Panc1 (cell line): ENCODE results near the gene SLC25A29. TPM values are rescaled to one million over a fixed set of nuclear protein-coding genes. Genes with fewer than 3 reads are reported as not detected.

ENCODE experiments used
- ATAC-seq: fragments of 200-7000 bp; cut with Tn5 transposase; 2 replicates; pipeline ENCODE4 v1.9.1; 2020; ENCODE audit warnings: mild to moderate bottlenecking, moderate library complexity
- BruUV-seq: library from RNA; stranded (reverse); fragments of 400-500 nt; replicated peaks from 2 replicates; lab custom pipeline; 2021; lab: Mats Ljungman, UMichigan
- CTCF ChIA-PET: fragments of 300-600 bp; sonication (Branson Sonifier 250); formaldehyde crosslinking; loops from one replicate; lab custom pipeline; 2022; ENCODE audit warnings: antibody characterized with exemption; lab: Charles Lee
- POLR2A ChIA-PET: fragments of 300-600 bp; sonication (Branson Sonifier 250); formaldehyde crosslinking; loops from one replicate; lab custom pipeline; 2022; ENCODE audit warnings: antibody characterized with exemption; lab: Charles Lee
- DNase-seq: peaks from one replicate; pipeline ENCODE4 v3.0.0-alpha.2; 2010; ENCODE audit warnings: low read depth, low spot score
- H3K27ac ChIP-seq: 2 replicates; pipeline ENCODE4 v1.5.1; 2011; ENCODE audit warnings: mild to moderate bottlenecking, low read length, inconsistent platforms
- H3K27me3 ChIP-seq: fragments of 200-500 bp; sonication (Bioruptor generic); 2 replicates; pipeline ENCODE4 v1.6.0; 2014; ENCODE audit warnings: low read length, inconsistent platforms; ENCODE audit not compliant: control insufficient read depth, insufficient read depth
- H3K36me3 ChIP-seq: fragments of 200-500 bp; sonication (Bioruptor generic); 2 replicates; pipeline ENCODE4 v1.5.1; 2014; ENCODE audit warnings: inconsistent platforms, mild to moderate bottlenecking, low read length, moderate library complexity; ENCODE audit not compliant: control insufficient read depth, insufficient read depth
- H3K4me1 ChIP-seq: 2 replicates; pipeline ENCODE4 v1.5.1; 2011; ENCODE audit warnings: inconsistent platforms, mild to moderate bottlenecking, low read length, moderate library complexity; ENCODE audit not compliant: control insufficient read depth, insufficient read depth
- H3K4me3 ChIP-seq, 2 experiments: 2 replicates each; pipeline ENCODE4 v1.5.1; 2011 to 2012; ENCODE audit warnings: low read depth in 2 of 2, low read length in 2 of 2, mild to moderate bottlenecking in 2 of 2, inconsistent platforms in 1 of 2, moderate library complexity in 1 of 2
- H3K9me3 ChIP-seq: fragments of 200-500 bp; sonication (Bioruptor generic); 2 replicates; pipeline ENCODE4 v1.5.1; 2014; ENCODE audit warnings: low read depth, mild to moderate bottlenecking, inconsistent platforms, low read length, moderate library complexity; ENCODE audit not compliant: control insufficient read depth, insufficient read depth
- CTCF ChIP-seq: fragments of 450-650 bp; IDR thresholded peaks from 2 replicates; pipeline ENCODE4 v1.5.1; 2017; ENCODE audit warnings: mild to moderate bottlenecking
- POLR2AphosphoS5 ChIP-seq: IDR thresholded peaks from 2 replicates; pipeline ENCODE4 v1.6.1; 2012; ENCODE audit warnings: mild to moderate bottlenecking, low read depth, low read length, moderate library complexity
- REST ChIP-seq, 2 experiments: IDR thresholded peaks; 2 replicates each; pipeline ENCODE4 v1.6.1; 2011 to 2012; ENCODE audit warnings: low read depth in 2 of 2, control low read depth in 1 of 2, low read length in 1 of 2, mild to moderate bottlenecking in 1 of 2, moderate library complexity in 1 of 2; ENCODE audit not compliant: insufficient read depth in 1 of 2
- SIN3A ChIP-seq: IDR thresholded peaks from 2 replicates; pipeline ENCODE4 v1.6.1; 2012; ENCODE audit warnings: low read depth, mild to moderate bottlenecking, low read length, moderate library complexity, borderline replicate concordance; ENCODE audit not compliant: insufficient read depth
- TCF7L2 ChIP-seq: IDR thresholded peaks from 2 replicates; pipeline ENCODE4 v1.6.1; 2011; ENCODE audit warnings: mild to moderate bottlenecking, low read depth, low read length, inconsistent platforms
- in situ Hi-C: cut with HindIII; loops from 2 replicates; pipeline ENCODE4 v1.10.0; 2016; ENCODE audit warnings: low sequenced_read_pairs, low pct_unique_long_range_greater_than_20kb
- intact Hi-C: fragments of 100-400 bp; cut with micrococcal nuclease; formaldehyde crosslinking; loops from one replicate; pipeline ENCODE4 v1.10.0; 2022; ENCODE audit not compliant: unreplicated experiment
- total RNA-seq: library from RNA; stranded (reverse); gene quantifications from one replicate; pipeline ENCODE4 v1.2.1, GENCODE V29; 2021; ENCODE audit not compliant: unreplicated experiment

SLC25A29 gene
- total RNA-seq, 1 experiment from 2014 or later = 33.6 TPM

- intact Hi-C loops = no loop called here
- ATAC-seq (no peak), DNase-seq (no peak)
- BruUV-seq = no TSS peak
- Histone ChIP-seq H3K4me1 (peaks cover 14% of the 10 kb centered on the region), H3K9me3 (no peaks in the 10 kb centered on the region), H3K27me3 (no peaks in the 10 kb centered on the region), H3K27ac (no peak overlapping the region), H3K4me3 (no peak overlapping the region), H3K36me3 (no peaks in the 10 kb centered on the region)
- TF ChIP-seq SIN3A (no peak), POLR2AphosphoS5 (no peak), REST (IDR thresholded peaks at IDR 0.05; ENCODE audit: insufficient read depth in 1 of 2, low read depth in 2 of 2, low read length in 1 of 2) (no peak)
- in situ Hi-C loops = no loop called here
- ChIA-PET CTCF (interaction anchor here (0.5 kb wide), 1 partner anchor 12 kb away, joined by 4 read pairs; no protein-coding TSS in a partner anchor), POLR2A (no interaction called here)
These were observed 15.5 kb downstream of the SLC25A29 start for GRCh38 chr14:100290607-100291304.

- Histone ChIP-seq H3K27ac (no peak overlapping the region), H3K4me1 (peaks cover 14% of the 10 kb centered on the region)
- ATAC-seq = no peak
These were observed 16.2 kb downstream of the SLC25A29 start for GRCh38 chr14:100289916-100290606.

More at GRCh38 chr14:100289916-100290606, 16.2 kb downstream of the SLC25A29 start:
- Histone ChIP-seq H3K9me3 (no peaks in the 10 kb centered on the region), H3K36me3 (no peaks in the 10 kb centered on the region), H3K4me3 (no peak overlapping the region), H3K27me3 (no peaks in the 10 kb centered on the region)
- POLR2A ChIA-PET = no interaction called here
- no peak for DNase-seq
- no peak for TF ChIP-seq TCF7L2
- TF ChIP-seq REST (IDR thresholded peaks at IDR 0.05; ENCODE audit: insufficient read depth in 1 of 2, low read depth in 2 of 2, low read length in 1 of 2) = no peak
- no peak for TF ChIP-seq POLR2AphosphoS5
- TF ChIP-seq CTCF = no peak
- no peak for TF ChIP-seq SIN3A
- in situ Hi-C loops = no loop called here
- intact Hi-C loops = no loop called here
- no TSS peak for BruUV-seq
- CTCF ChIA-PET = no interaction called here
